Lower leg skin (tissue), 3 donors: ENCODE results near the gene ADAM19.

Experiments used
- CTCF ChIP-seq, 3 donors: fragments of 450-650 bp; IDR thresholded peaks; one replicate each; pipeline ENCODE4 v1.5.1; 2016; ENCODE audit warnings: antibody characterized with exemption in 3 of 3, mild to moderate bottlenecking in 3 of 3, moderate library complexity in 2 of 3
- POLR2A ChIP-seq, 2 donors: fragments of 450-650 bp; IDR thresholded peaks; one replicate each; pipeline ENCODE4 v1.6.1; 2016 to 2017; ENCODE audit warnings: antibody characterized with exemption in 2 of 2, mild to moderate bottlenecking in 1 of 2, moderate library complexity in 1 of 2

- TF ChIP-seq CTCF (IDR thresholded peaks at IDR 0.05) (no peak), POLR2A (IDR thresholded peaks at IDR 0.05) (no peak)
These were observed 13.4 kb downstream of the ADAM19 start for GRCh38 chr5:157562111-157562581.
